Transverse colon (tissue), 4 donors: ENCODE measurements around the gene PAK2. TPM values are rescaled to one million over a fixed set of nuclear protein-coding genes. Genes with fewer than 3 reads are reported as not detected.
"Not testable (repeated sequence)": the region's sequence is repeated elsewhere in the genome, so short reads cannot be mapped to it uniquely, and the experiment has no call there.

Experiments used
- DNase-seq: peaks from one replicate; pipeline ENCODE4 v3.0.0-alpha.2; 2019
- H3K27ac ChIP-seq, 4 donors: fragments of 200-600 bp; sonication (generic); 2 replicates each; pipeline ENCODE4 v1.5.1; 2016 to 2018; ENCODE audit warnings: inconsistent platforms in 4 of 4
- H3K27me3 ChIP-seq: fragments of 200-600 bp; sonication (generic); 2 replicates; pipeline ENCODE4 v1.5.1; 2017; ENCODE audit warnings: inconsistent platforms
- H3K36me3 ChIP-seq, 4 donors: fragments of 200-600 bp; sonication (generic); 2 replicates each; pipeline ENCODE4 v1.5.1; 2017 to 2019; ENCODE audit warnings: inconsistent platforms in 4 of 4
- H3K4me1 ChIP-seq, 4 donors: fragments of 200-600 bp; sonication (generic); 2 replicates each; pipeline ENCODE4 v1.5.1; 2017 to 2020; ENCODE audit warnings: inconsistent platforms in 4 of 4
- H3K4me3 ChIP-seq, 4 donors: fragments of 200-600 bp; sonication (generic); 1 replicate in 1 of 4; 2 replicates in 3 of 4; pipeline versions ENCODE4 v1.5.1 to v1.6.1; 2017 to 2019; ENCODE audit warnings: inconsistent platforms in 4 of 4
- H3K9me3 ChIP-seq, 2 donors: fragments of 200-600 bp; sonication (generic); 2 replicates each; pipeline ENCODE4 v1.5.1; 2017 to 2019; ENCODE audit warnings: inconsistent platforms in 2 of 2
- EP300 ChIP-seq: sonication (generic); formaldehyde crosslinking; IDR thresholded peaks from one replicate; pipeline ENCODE4 v1.6.1; 2017; ENCODE audit warnings: antibody characterized with exemption, low read depth
- POLR2A ChIP-seq: fragments of 450-650 bp; IDR thresholded peaks from one replicate; pipeline ENCODE4 v1.6.1; 2016; ENCODE audit warnings: antibody characterized with exemption, mild to moderate bottlenecking, moderate library complexity
- POLR2AphosphoS5 ChIP-seq, 3 donors: sonication (generic); formaldehyde crosslinking; IDR thresholded peaks; one replicate each; pipeline ENCODE4 v1.6.1; 2016; ENCODE audit warnings: antibody characterized with exemption in 3 of 3
- WGBS, 2 donors: methylation state at CpG; one replicate each; pipeline ENCODE4 v1.1.5; 2018; ENCODE audit warnings: low coverage in 1 of 2; 5-methylcytosine and 5-hydroxymethylcytosine counted together
- in situ Hi-C, 4 donors: fragments of 200-750 bp; cut with MboI; loops; one replicate each; pipeline versions ENCODE4 v1.15.0 to v1.15.1; 2017; ENCODE audit warnings: low sequenced_read_pairs in 3 of 4, low pct_ligation_motif_present in 1 of 4, low pct_unique_long_range_greater_than_20kb in 1 of 4
- intact Hi-C: fragments of 100-400 bp; cut with DNase I; formaldehyde crosslinking; loops from one replicate; pipeline ENCODE4 v1.15.1; 2023; ENCODE audit warnings: low total_unique reads
- total RNA-seq, 4 donors: library from RNA; depleted of rRNA; stranded (reverse); fragments of >200 nt; gene quantifications; one replicate each; pipeline ENCODE4 v1.1.0, GENCODE V29; 2016
- TF ChIP-seq, protein P1 (sequence below), 5 experiments: fragments of 200-600 bp in 3 of 5; fragments of 450-650 bp in 2 of 5; sonication (generic) in 3 of 5; IDR thresholded peaks; 1 replicate in 2 of 5; 2 replicates in 3 of 5; pipeline ENCODE4 v1.5.1; 2016 to 2017; ENCODE audit warnings: antibody characterized with exemption in 5 of 5, inconsistent platforms in 3 of 5, mild to moderate bottlenecking in 2 of 5, moderate library complexity in 1 of 5

The PAK2 gene
- total RNA-seq, 4 donors from 2014 or later = 16.3 to 54.5 (median 36.7) TPM

- Histone ChIP-seq H3K4me1 (no peaks in the 10 kb centered on the region), H3K4me3 (no peak overlapping the region), H3K27ac (no peak overlapping the region), H3K9me3 (no peaks in the 10 kb centered on the region), H3K36me3 (peaks cover 0 to 70% (median 37%) of the 10 kb centered on the region in 4 donors), H3K27me3 (no peaks in the 10 kb centered on the region)
- DNase-seq = no peak
- intact Hi-C loops = no loop called here
- TF ChIP-seq, protein P1, sequence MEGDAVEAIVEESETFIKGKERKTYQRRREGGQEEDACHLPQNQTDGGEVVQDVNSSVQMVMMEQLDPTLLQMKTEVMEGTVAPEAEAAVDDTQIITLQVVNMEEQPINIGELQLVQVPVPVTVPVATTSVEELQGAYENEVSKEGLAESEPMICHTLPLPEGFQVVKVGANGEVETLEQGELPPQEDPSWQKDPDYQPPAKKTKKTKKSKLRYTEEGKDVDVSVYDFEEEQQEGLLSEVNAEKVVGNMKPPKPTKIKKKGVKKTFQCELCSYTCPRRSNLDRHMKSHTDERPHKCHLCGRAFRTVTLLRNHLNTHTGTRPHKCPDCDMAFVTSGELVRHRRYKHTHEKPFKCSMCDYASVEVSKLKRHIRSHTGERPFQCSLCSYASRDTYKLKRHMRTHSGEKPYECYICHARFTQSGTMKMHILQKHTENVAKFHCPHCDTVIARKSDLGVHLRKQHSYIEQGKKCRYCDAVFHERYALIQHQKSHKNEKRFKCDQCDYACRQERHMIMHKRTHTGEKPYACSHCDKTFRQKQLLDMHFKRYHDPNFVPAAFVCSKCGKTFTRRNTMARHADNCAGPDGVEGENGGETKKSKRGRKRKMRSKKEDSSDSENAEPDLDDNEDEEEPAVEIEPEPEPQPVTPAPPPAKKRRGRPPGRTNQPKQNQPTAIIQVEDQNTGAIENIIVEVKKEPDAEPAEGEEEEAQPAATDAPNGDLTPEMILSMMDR (IDR thresholded peaks at IDR 0.05) = no peak
- TF ChIP-seq EP300 (no peak), POLR2A (no peak), POLR2AphosphoS5 (IDR thresholded peaks at IDR 0.05) (no peak)
- in situ Hi-C loops = no loop called here
- 95 to 98% methylated on average over 5 to 6 of the region's 6 CpGs for WGBS, 2 donors
Measured at GRCh38 chr3:196821806-196822355, 82.2 kb downstream of the PAK2 start.

- intact Hi-C loops, DNase-seq, H3K4me1 ChIP-seq, H3K9me3 ChIP-seq, H3K4me3 ChIP-seq, H3K27me3 ChIP-seq, H3K27ac ChIP-seq: not testable (repeated sequence)
- WGBS, 2 donors = 96 to 97% methylated on average over 3 of the region's 3 CpGs
- in situ Hi-C loops = loop anchor here in 2 of 4 donors (10.0 to 25.0 kb wide), 2 partner anchors 133 to 145 kb away; partner anchors contain the start of gene PIGZ (in 1 of the 2)
- peaks cover 0 to 23% (median 9%) of the 10 kb centered on the region in 4 donors for H3K36me3 ChIP-seq
Measured at GRCh38 chr3:196829651-196830050, 90.0 kb downstream of the PAK2 start.

DNA sequence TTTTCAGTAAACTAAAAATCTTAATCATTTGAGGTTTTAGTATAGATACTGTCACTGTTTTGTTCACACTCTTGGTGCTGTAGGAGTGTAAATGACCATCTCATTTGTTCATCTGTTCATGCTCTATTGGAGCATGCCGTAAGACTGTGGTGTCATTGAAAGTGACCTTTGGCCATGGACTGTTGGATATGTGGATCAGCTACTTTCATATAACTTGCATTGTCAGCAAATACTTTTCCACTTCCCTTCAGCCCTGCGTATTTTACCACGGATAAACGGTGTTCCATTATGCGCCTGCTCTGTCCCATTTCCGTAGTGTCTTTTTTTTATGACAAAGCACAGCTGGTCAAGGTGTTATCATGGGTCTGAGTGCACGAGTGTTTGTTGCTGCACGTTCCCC lies 95.4 kb downstream of the PAK2 start:
- H3K27me3 ChIP-seq = no peaks in the 10 kb centered on the region
- no peak overlapping the region for H3K27ac ChIP-seq
- H3K4me3 ChIP-seq = no peak overlapping the region
- peaks cover 0 to 12% (median 3%) of the 10 kb centered on the region in 4 donors for H3K36me3 ChIP-seq
- WGBS, 2 donors = 62 to 71% methylated on average over 2 to 8 of the region's 8 CpGs
- intact Hi-C loops (no loop called here), in situ Hi-C loops (loop anchor here in 2 of 4 donors (10.0 to 25.0 kb wide), 2 partner anchors 127 to 140 kb away; partner anchors contain the start of gene PIGZ (in 1 of the 2))
- DNase-seq = no peak
- TF ChIP-seq POLR2A = no peak
- TF ChIP-seq EP300 = no peak
- no peak for TF ChIP-seq POLR2AphosphoS5 (IDR thresholded peaks at IDR 0.05)
- TF ChIP-seq, protein P1 (IDR thresholded peaks at IDR 0.05) = no peak
- H3K4me1 ChIP-seq = no peaks in the 10 kb centered on the region
- H3K9me3 ChIP-seq = no peaks in the 10 kb centered on the region

DNA sequence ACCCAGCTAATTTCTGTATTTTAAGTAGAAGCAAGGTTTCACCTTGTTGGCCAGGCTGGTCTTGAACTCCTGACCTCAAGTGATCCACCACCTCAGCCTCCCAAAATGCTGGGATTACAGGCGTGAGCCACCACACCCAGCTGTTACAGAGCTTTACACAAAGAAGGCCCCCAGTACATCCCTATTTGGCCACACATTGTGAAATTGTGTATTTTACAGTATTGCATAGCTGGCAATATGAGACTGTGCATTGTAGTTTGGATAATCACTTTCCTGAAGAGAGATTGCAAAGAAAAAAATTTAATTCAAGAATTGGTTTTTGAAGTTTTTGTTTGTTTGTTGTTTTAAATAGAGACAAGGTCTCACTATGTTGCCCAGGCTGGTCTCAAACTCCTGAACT lies 97.0 kb downstream of the PAK2 start:
- DNase-seq, H3K9me3 ChIP-seq, H3K4me1 ChIP-seq, H3K27ac ChIP-seq, H3K27me3 ChIP-seq, H3K4me3 ChIP-seq, H3K36me3 ChIP-seq, intact Hi-C loops: not testable (repeated sequence)
- 82 to 86% methylated on average over 1 of the region's 1 CpG for WGBS, 2 donors
- in situ Hi-C loops = loop anchor here in 2 of 4 donors (10.0 to 25.0 kb wide), 2 partner anchors 126 to 138 kb away; partner anchors contain the start of gene PIGZ (in 1 of the 2)

DNA sequence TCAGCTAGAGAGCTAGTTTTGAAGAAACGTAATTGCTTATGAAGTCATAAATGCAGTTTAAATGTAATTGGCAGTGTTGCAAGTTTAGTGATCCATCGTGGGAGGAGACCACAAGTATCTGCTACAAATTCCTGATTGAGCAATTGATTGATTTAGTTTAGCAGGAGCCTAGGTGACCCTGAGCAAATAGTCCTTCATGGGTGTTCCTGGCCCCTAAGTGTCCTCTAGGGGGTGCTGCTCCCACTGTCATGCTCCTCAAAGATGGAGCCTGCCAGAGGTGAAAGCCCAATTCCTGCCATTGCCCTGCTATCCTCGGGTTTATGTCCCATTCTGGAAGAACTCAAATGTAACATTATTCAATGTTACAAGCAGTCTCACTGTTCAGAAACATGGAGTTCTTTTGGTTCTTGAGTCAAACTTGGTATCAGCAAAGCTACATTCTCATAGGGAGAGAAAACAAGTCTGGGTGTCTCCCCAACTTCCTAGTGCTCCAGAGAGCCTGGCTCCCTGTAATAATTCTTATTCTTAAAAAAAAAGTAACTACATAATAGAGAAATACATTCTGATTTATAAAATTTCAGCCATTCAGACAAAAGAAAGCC lies 98.3 kb downstream of the PAK2 start:
- intact Hi-C loops = no loop called here
- TF ChIP-seq POLR2AphosphoS5 (IDR thresholded peaks at IDR 0.05) (no peak), POLR2A (no peak), EP300 (no peak)
- TF ChIP-seq, protein P1 (IDR thresholded peaks at IDR 0.05) = peak; percentile 59 to 76 (median 70)
- in situ Hi-C loops = loop anchor here in 2 of 4 donors (10.0 to 25.0 kb wide), 2 partner anchors 124 to 137 kb away; partner anchors contain the start of gene PIGZ (in 1 of the 2)

DNA sequence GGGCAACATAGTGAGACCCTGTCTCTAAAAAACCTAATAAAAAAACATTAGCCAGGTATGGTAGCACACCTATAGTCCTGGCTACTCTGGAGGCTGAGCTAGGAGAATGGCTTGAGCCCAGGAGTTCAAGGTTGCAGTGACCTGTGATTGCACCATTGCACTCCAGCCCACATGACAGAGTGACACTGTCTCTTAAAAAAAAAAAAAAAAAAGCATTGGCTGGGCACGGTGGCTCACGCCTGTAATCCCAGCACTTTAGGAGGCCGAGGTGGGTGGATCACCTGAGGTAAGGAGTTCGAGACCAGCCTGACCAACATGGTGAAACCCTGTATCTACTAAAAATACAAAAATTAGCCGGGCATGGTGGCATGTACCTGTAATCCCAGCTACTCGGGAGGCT lies 99.7 kb downstream of the PAK2 start:
- H3K4me3 ChIP-seq, H3K27ac ChIP-seq, H3K27me3 ChIP-seq, intact Hi-C loops, H3K4me1 ChIP-seq, H3K9me3 ChIP-seq, DNase-seq, H3K36me3 ChIP-seq: not testable (repeated sequence)
- in situ Hi-C loops = loop anchor here in 2 of 4 donors (10.0 to 25.0 kb wide), 2 partner anchors 123 to 135 kb away; partner anchors contain the start of gene PIGZ (in 1 of the 2)
- 83 to 96% methylated on average over 4 to 6 of the region's 6 CpGs for WGBS, 2 donors

More for the DNA sequence above, 98.3 kb downstream of the PAK2 start:
- WGBS, 2 donors = 45 to 65% methylated on average over 2 to 3 of the region's 3 CpGs
- DNase-seq = peak; percentile 75
- Histone ChIP-seq H3K27me3 (no peaks in the 10 kb centered on the region), H3K27ac (no peak overlapping the region), H3K36me3 (no peaks in the 10 kb centered on the region), H3K4me3 (no peak overlapping the region), H3K4me1 (no peaks in the 10 kb centered on the region), H3K9me3 (no peaks in the 10 kb centered on the region)
